Hepatocyte (in vitro differentiated cells): ENCODE data around the gene PID1. TPM values are rescaled to one million over a fixed set of nuclear protein-coding genes. Genes with fewer than 3 reads are reported as not detected.

Experiments
- DNase-seq: peaks from one replicate; pipeline ENCODE4 v3.0.0-alpha.2; 2016; ENCODE audit warnings: low spot score
- H2AFZ ChIP-seq: fragments of 200-600 bp; sonication (generic); 2 replicates; pipeline ENCODE4 v1.6.0; 2016; ENCODE audit warnings: antibody characterized with exemption, mild to moderate bottlenecking
- H3K27ac ChIP-seq: fragments of 200-600 bp; sonication (generic); 2 replicates; pipeline ENCODE4 v1.5.1; 2016; ENCODE audit warnings: mild to moderate bottlenecking
- H3K27me3 ChIP-seq: fragments of 200-600 bp; sonication (generic); 2 replicates; pipeline ENCODE4 v1.6.1; 2016
- H3K36me3 ChIP-seq: fragments of 200-600 bp; sonication (generic); replicated peaks from 2 replicates; pipeline ENCODE4 v1.5.1; 2016; ENCODE audit warnings: low read depth; ENCODE audit not compliant: insufficient read depth
- H3K4me1 ChIP-seq: fragments of 200-600 bp; sonication (generic); 2 replicates; pipeline ENCODE4 v1.5.1; 2016; ENCODE audit warnings: mild to moderate bottlenecking, moderate library complexity; ENCODE audit not compliant: insufficient read depth
- H3K4me2 ChIP-seq: fragments of 200-600 bp; sonication (generic); 2 replicates; pipeline ENCODE4 v1.6.0; 2016
- H3K4me3 ChIP-seq: fragments of 200-600 bp; sonication (generic); 2 replicates; pipeline ENCODE4 v1.5.1; 2016; ENCODE audit warnings: mild to moderate bottlenecking
- H3K79me2 ChIP-seq: fragments of 200-600 bp; sonication (generic); 2 replicates; pipeline ENCODE4 v1.6.0; 2017; ENCODE audit warnings: mild to moderate bottlenecking
- H3K9me2 ChIP-seq: fragments of 200-600 bp; sonication (generic); replicated peaks from 2 replicates; pipeline ENCODE4 v1.6.0; 2017; ENCODE audit warnings: mild to moderate bottlenecking; ENCODE audit not compliant: insufficient read depth
- H3K9me3 ChIP-seq: fragments of 200-600 bp; sonication (generic); 2 replicates; pipeline ENCODE4 v1.5.1; 2016; ENCODE audit warnings: low read depth, mild to moderate bottlenecking
- H4K20me1 ChIP-seq: fragments of 200-600 bp; sonication (generic); 2 replicates; pipeline ENCODE4 v1.6.0; 2016; ENCODE audit warnings: mild to moderate bottlenecking; ENCODE audit not compliant: insufficient read depth, poor library complexity, severe bottlenecking
- EZH2 ChIP-seq: fragments of 200-600 bp; sonication (generic); IDR thresholded peaks from 2 replicates; pipeline ENCODE4 v1.6.1; 2016; ENCODE audit warnings: antibody characterized with exemption, mild to moderate bottlenecking, borderline replicate concordance
- EZH2phosphoT487 ChIP-seq: fragments of 200-600 bp; sonication (generic); IDR thresholded peaks from one replicate; pipeline ENCODE4 v1.6.1; 2018; ENCODE audit warnings: antibody characterized with exemption, mild to moderate bottlenecking, low read depth, moderate library complexity; ENCODE audit not compliant: unreplicated experiment, severe bottlenecking
- WGBS: methylation state at CpG from one replicate; pipeline ENCODE4 v1.1.6; 2016; ENCODE audit warnings: low lambda C conversion rate; ENCODE audit errors: missing lambda C conversion rate; 5-methylcytosine and 5-hydroxymethylcytosine counted together
- polyA plus RNA-seq: library from polyadenylated mRNA; unstranded; fragments of >200 nt; fragmentation: Nextera tagmentation; extraction: Ambion mirVana; gene quantifications from 2 replicates; pipeline ENCODE4 v1.2.1, GENCODE V29; 2016
- total RNA-seq: library from RNA; depleted of rRNA; stranded (reverse); fragments of >200 nt; gene quantifications from 2 replicates; pipeline ENCODE4 v1.2.3, GENCODE V29; 2014
- TF ChIP-seq, protein P1 (sequence below): fragments of 200-600 bp; sonication (generic); IDR thresholded peaks from 2 replicates; pipeline ENCODE4 v1.5.1; 2016; ENCODE audit warnings: antibody characterized with exemption, mild to moderate bottlenecking; ENCODE audit not compliant: poor library complexity

The PID1 gene
- total and polyA plus RNA-seq, 2 experiments from 2014 or later: 26.7 to 31.1 TPM

DNA sequence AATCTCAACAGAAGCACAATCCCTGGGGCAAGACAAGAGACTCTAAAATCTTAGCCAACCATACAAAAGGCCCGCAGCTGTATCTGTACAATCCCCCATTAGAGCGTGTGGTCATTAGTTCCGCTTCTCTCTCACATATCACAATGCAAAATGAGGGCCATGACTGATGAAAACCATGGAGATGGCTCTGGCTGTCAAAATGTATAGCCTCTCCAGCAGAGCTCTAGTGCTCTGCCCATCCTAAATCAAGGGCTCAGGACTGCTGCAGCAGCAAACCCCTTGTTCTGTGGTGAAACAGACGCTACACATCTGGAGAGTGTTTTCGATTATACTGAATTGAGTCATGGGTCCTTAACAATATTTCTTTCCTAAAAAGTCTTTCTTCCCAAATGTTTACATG, 221.0 kb downstream of the PID1 start:
- Histone ChIP-seq H3K36me3 (no peaks in the 10 kb centered on the region), H3K79me2 (no peaks in the 10 kb centered on the region), H2AFZ (no peak overlapping the region), H3K9me2 (no peaks in the 10 kb centered on the region), H4K20me1 (no peaks in the 10 kb centered on the region), H3K4me3 (no peak overlapping the region), H3K27ac (no peak overlapping the region), H3K4me2 (no peak overlapping the region), H3K9me3 (no peaks in the 10 kb centered on the region), H3K27me3 (no peaks in the 10 kb centered on the region), H3K4me1 (no peaks in the 10 kb centered on the region)
- TF ChIP-seq, protein P1, sequence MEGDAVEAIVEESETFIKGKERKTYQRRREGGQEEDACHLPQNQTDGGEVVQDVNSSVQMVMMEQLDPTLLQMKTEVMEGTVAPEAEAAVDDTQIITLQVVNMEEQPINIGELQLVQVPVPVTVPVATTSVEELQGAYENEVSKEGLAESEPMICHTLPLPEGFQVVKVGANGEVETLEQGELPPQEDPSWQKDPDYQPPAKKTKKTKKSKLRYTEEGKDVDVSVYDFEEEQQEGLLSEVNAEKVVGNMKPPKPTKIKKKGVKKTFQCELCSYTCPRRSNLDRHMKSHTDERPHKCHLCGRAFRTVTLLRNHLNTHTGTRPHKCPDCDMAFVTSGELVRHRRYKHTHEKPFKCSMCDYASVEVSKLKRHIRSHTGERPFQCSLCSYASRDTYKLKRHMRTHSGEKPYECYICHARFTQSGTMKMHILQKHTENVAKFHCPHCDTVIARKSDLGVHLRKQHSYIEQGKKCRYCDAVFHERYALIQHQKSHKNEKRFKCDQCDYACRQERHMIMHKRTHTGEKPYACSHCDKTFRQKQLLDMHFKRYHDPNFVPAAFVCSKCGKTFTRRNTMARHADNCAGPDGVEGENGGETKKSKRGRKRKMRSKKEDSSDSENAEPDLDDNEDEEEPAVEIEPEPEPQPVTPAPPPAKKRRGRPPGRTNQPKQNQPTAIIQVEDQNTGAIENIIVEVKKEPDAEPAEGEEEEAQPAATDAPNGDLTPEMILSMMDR: no peak
- no peak for TF ChIP-seq EZH2
- TF ChIP-seq EZH2phosphoT487: no peak
- DNase-seq: no peak
- WGBS: 71% methylated on average over 5 of the region's 5 CpGs

DNA sequence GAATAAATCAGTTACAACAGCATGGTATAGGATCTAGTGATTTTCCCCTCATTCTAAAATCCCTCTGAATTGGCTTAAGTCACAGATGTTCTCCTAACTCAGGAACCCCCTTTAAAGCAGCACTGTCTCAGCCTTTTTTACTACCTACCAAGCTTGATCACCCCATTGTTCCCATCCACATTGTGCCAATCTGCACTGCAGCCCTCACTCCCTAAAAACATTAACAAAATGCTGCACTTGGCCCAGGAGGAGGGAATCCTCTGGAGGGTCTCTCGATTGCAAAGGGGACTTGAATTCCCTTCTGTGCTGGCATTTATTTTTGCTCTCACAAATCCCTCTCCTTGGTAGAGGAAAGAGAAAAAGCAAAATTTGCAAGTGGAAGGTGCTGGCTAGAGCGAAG, 223.0 kb downstream of the PID1 start:
- H4K20me1 ChIP-seq: no peaks in the 10 kb centered on the region
- TF ChIP-seq EZH2phosphoT487 (no peak), EZH2 (no peak)
- TF ChIP-seq, protein P1: no peak
- H3K27me3 ChIP-seq: no peaks in the 10 kb centered on the region
- H3K4me2 ChIP-seq: no peak overlapping the region
- no peak for DNase-seq
- no peaks in the 10 kb centered on the region for H3K36me3 ChIP-seq
- H3K27ac ChIP-seq: no peak overlapping the region
- no peak overlapping the region for H3K4me3 ChIP-seq
- H3K79me2 ChIP-seq: no peaks in the 10 kb centered on the region
- H3K4me1 ChIP-seq: no peaks in the 10 kb centered on the region
- no peaks in the 10 kb centered on the region for H3K9me2 ChIP-seq
- WGBS: 95% methylated on average over 2 of the region's 2 CpGs
- no peak overlapping the region for H2AFZ ChIP-seq
- no peaks in the 10 kb centered on the region for H3K9me3 ChIP-seq

DNA sequence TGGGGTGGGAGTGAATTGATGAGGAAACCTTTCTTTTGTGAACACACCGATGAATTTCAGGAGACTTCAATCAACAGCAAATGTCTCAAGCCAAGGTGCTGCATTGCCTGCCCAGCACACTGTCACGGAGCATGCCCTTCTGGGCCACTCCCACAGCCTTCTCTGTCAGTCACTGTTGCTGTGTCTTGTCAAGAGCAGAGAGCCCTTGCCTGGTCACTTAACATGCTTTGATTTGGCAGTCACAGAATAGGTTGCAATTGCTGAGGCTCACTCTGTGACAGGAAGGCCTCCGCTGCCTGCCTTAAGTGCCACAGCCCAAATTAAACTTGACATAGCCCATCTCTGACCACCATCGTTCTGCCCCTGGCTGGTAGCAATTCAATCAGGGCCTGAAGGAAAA, 225.4 kb downstream of the PID1 start:
- Histone ChIP-seq H3K9me3 (no peaks in the 10 kb centered on the region), H4K20me1 (no peaks in the 10 kb centered on the region), H2AFZ (no peak overlapping the region), H3K9me2 (no peaks in the 10 kb centered on the region), H3K79me2 (no peaks in the 10 kb centered on the region), H3K4me1 (no peaks in the 10 kb centered on the region), H3K4me3 (no peak overlapping the region), H3K27ac (no peak overlapping the region), H3K36me3 (no peaks in the 10 kb centered on the region), H3K27me3 (no peaks in the 10 kb centered on the region), H3K4me2 (no peak overlapping the region)
- TF ChIP-seq EZH2phosphoT487 (no peak), EZH2 (no peak)
- TF ChIP-seq, protein P1: no peak
- WGBS: 80% methylated on average over 4 of the region's 4 CpGs
- DNase-seq: no peak

DNA sequence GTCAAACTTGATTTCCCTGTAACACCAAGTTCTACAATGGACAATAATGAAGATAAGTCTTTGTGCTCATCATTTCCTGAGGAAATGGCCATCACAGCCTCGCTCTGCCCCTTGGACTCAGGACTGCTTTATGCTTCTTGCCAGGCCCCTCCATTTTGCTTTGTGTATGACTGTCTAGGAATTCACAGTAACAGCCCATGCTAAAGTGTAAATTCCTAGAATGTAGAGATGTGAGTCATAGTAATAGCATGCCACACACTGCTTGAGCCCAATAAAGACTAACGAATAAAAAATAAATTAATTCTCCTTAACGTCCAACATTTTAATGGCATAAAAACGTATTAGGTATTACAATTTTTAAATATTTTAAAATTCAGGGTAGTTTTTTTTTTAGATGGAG, 226.5 kb downstream of the PID1 start:
- Histone ChIP-seq H3K27me3 (no peaks in the 10 kb centered on the region), H3K4me2 (no peak overlapping the region), H3K27ac (no peak overlapping the region), H4K20me1 (no peaks in the 10 kb centered on the region), H3K4me3 (no peak overlapping the region), H2AFZ (no peak overlapping the region), H3K4me1 (no peaks in the 10 kb centered on the region), H3K9me2 (no peaks in the 10 kb centered on the region), H3K9me3 (no peaks in the 10 kb centered on the region), H3K36me3 (no peaks in the 10 kb centered on the region), H3K79me2 (no peaks in the 10 kb centered on the region)
- 74% methylated on average over 4 of the region's 4 CpGs for WGBS
- TF ChIP-seq, protein P1: no peak
- no peak for TF ChIP-seq EZH2
- no peak for TF ChIP-seq EZH2phosphoT487
- DNase-seq: no peak
